IMR-90 (cell line): ENCODE data around the gene ENAH. TPM values are rescaled to one million over a fixed set of nuclear protein-coding genes. Genes with fewer than 3 reads are reported as not detected.

Experiments used
- ATAC-seq: fragments of 200-7000 bp; cut with Tn5 transposase; 2 replicates; pipeline ENCODE4 v1.9.1; 2020; ENCODE audit warnings: low read depth, mild to moderate bottlenecking, moderate library complexity
- BruUV-seq: library from RNA; stranded (reverse); fragments of 400-500 nt; replicated peaks from 2 replicates; lab custom pipeline; 2021; lab: Mats Ljungman, UMichigan
- CTCF ChIA-PET: fragments of 300-600 bp; formaldehyde crosslinking; extraction: SDS; loops from one replicate; lab custom pipeline; 2021; ENCODE audit warnings: antibody characterized with exemption; lab: Yijun Ruan, JAX
- POLR2A ChIA-PET: fragments of 300-600 bp; sonication (Branson Sonifier 250); formaldehyde crosslinking; loops from one replicate; lab custom pipeline; 2022; ENCODE audit warnings: antibody characterized with exemption; ENCODE audit not compliant: unreplicated experiment; lab: Charles Lee
- DNase-seq: peaks from one replicate; pipeline ENCODE4 v3.0.0; 2013
- H2AFZ ChIP-seq: replicated peaks from 2 replicates; pipeline ENCODE3; 2013; ENCODE audit warnings: low read length, mild to moderate bottlenecking; ENCODE audit not compliant: poor library complexity
- H2AK5ac ChIP-seq: 2 replicates; pipeline ENCODE4 v1.6.1; 2013; ENCODE audit warnings: low read depth, low read length, inconsistent platforms
- H2AK9ac ChIP-seq: replicated peaks from 2 replicates; pipeline ENCODE3; 2013; ENCODE audit warnings: mild to moderate bottlenecking, low read depth, low read length, moderate library complexity; ENCODE audit not compliant: poor library complexity
- H2BK120ac ChIP-seq: 2 replicates; pipeline ENCODE4 v1.6.1; 2013; ENCODE audit warnings: low read depth, low read length, inconsistent platforms
- H2BK15ac ChIP-seq: 3 replicates; pipeline ENCODE4 v1.6.1; 2013; ENCODE audit warnings: low read depth, low read length, inconsistent platforms
- H2BK20ac ChIP-seq: 2 replicates; pipeline ENCODE4 v1.6.1; 2013; ENCODE audit warnings: low read depth, mild to moderate bottlenecking, inconsistent platforms, low read length, moderate library complexity
- H2BK5ac ChIP-seq: 2 replicates; pipeline ENCODE4 v1.6.1; 2013; ENCODE audit warnings: mild to moderate bottlenecking, low read depth, low read length, inconsistent platforms; ENCODE audit not compliant: poor library complexity, severe bottlenecking
- H3K14ac ChIP-seq: replicated peaks from 2 replicates; pipeline ENCODE4 v1.6.1; 2013; ENCODE audit warnings: low read depth, low read length, inconsistent platforms
- H3K18ac ChIP-seq: 2 replicates; pipeline ENCODE4 v1.6.1; 2013; ENCODE audit warnings: low read depth, low read length, control low read depth
- H3K23ac ChIP-seq: 2 replicates; pipeline ENCODE4 v1.6.1; 2013; ENCODE audit warnings: low read depth, low read length, inconsistent platforms
- H3K27ac ChIP-seq: 2 replicates; pipeline ENCODE4 v1.5.1; 2013; ENCODE audit warnings: mild to moderate bottlenecking, control low read depth, low read length; ENCODE audit not compliant: insufficient read depth
- H3K27me3 ChIP-seq: 2 replicates; pipeline ENCODE4 v1.6.1; 2013; ENCODE audit warnings: low read length; ENCODE audit not compliant: control insufficient read depth, insufficient read depth
- H3K36me3 ChIP-seq: 2 replicates; pipeline ENCODE4 v1.6.1; 2013; ENCODE audit warnings: low read length, mixed read lengths; ENCODE audit not compliant: control insufficient read depth, insufficient read depth
- H3K4ac ChIP-seq: 2 replicates; pipeline ENCODE4 v1.6.1; 2013; ENCODE audit warnings: low read depth, low read length, inconsistent platforms
- H3K4me1 ChIP-seq: 2 replicates; pipeline ENCODE4 v1.6.1; 2013; ENCODE audit warnings: low read length, mixed read lengths; ENCODE audit not compliant: control insufficient read depth, insufficient read depth
- H3K4me2 ChIP-seq: 2 replicates; pipeline ENCODE4 v1.6.1; 2013; ENCODE audit warnings: low read depth, mild to moderate bottlenecking, control low read depth, low read length, moderate library complexity
- H3K4me3 ChIP-seq: 2 replicates; pipeline ENCODE4 v1.5.1; 2013; ENCODE audit warnings: low read depth, mild to moderate bottlenecking, control low read depth, low read length, moderate library complexity; ENCODE audit not compliant: insufficient read depth
- H3K56ac ChIP-seq: 2 replicates; pipeline ENCODE4 v1.6.1; 2013; ENCODE audit warnings: low read length, inconsistent platforms; ENCODE audit not compliant: insufficient read depth; ENCODE audit errors: extremely low read depth
- H3K79me1 ChIP-seq, 2 experiments: 2 replicates each; pipeline ENCODE4 v1.6.1; 2013; ENCODE audit warnings: low read length in 2 of 2, inconsistent platforms in 1 of 2, low read depth in 1 of 2
- H3K9ac ChIP-seq: 2 replicates; pipeline ENCODE4 v1.6.1; 2013; ENCODE audit warnings: low read depth, low read length, control low read depth
- H3K9me1 ChIP-seq: 2 replicates; pipeline ENCODE4 v1.6.1; 2013; ENCODE audit warnings: low read length, inconsistent platforms; ENCODE audit not compliant: insufficient read depth
- H3K9me3 ChIP-seq: 2 replicates; pipeline ENCODE4 v1.6.1; 2013; ENCODE audit warnings: low read length; ENCODE audit not compliant: control insufficient read depth, insufficient read depth
- H4K20me1 ChIP-seq: 2 replicates; pipeline ENCODE4 v1.6.1; 2013; ENCODE audit warnings: low read length, inconsistent platforms; ENCODE audit not compliant: insufficient read depth
- H4K5ac ChIP-seq: 2 replicates; pipeline ENCODE4 v1.6.1; 2013; ENCODE audit warnings: mild to moderate bottlenecking, low read depth, low read length, control low read depth
- H4K8ac ChIP-seq, 2 experiments: 2 replicates each; pipeline ENCODE4 v1.6.1; 2013; ENCODE audit warnings: low read depth in 2 of 2, low read length in 2 of 2, control low read depth in 1 of 2, inconsistent platforms in 1 of 2
- H4K91ac ChIP-seq: 2 replicates; pipeline ENCODE4 v1.6.1; 2013; ENCODE audit warnings: low read depth, low read length, inconsistent platforms; ENCODE audit not compliant: insufficient read depth
- BHLHE40 ChIP-seq: fragments of 150-350 bp; IDR thresholded peaks from 2 replicates; pipeline ENCODE4 v1.6.1; 2016; ENCODE audit warnings: mild to moderate bottlenecking, low read depth, low read length
- CEBPB ChIP-seq: IDR thresholded peaks from 2 replicates; pipeline ENCODE4 v1.6.1; 2012; ENCODE audit warnings: low read depth, low read length, improper control_type of control experiment
- CHD1 ChIP-seq: IDR thresholded peaks from 2 replicates; pipeline ENCODE4 v1.6.1; 2012; ENCODE audit warnings: low read depth, low read length, improper control_type of control experiment
- CTCF ChIP-seq: conservative IDR thresholded peaks from 2 replicates; pipeline ENCODE4 v1.5.1; 2012; ENCODE audit warnings: mild to moderate bottlenecking, low read depth, low read length, improper control_type of control experiment
- ELK1 ChIP-seq: fragments of 150-350 bp; IDR thresholded peaks from 2 replicates; pipeline ENCODE4 v1.6.1; 2016; ENCODE audit warnings: low read depth, mild to moderate bottlenecking, low read length, moderate library complexity, borderline replicate concordance
- FOS ChIP-seq: fragments of 150-350 bp; IDR thresholded peaks from 2 replicates; pipeline ENCODE4 v1.6.1; 2016; ENCODE audit warnings: low read depth, low read length
- MAFK ChIP-seq: IDR thresholded peaks from 2 replicates; pipeline ENCODE4 v1.6.1; 2012; ENCODE audit warnings: low read depth, low read length, improper control_type of control experiment
- MAZ ChIP-seq: IDR thresholded peaks from 2 replicates; pipeline ENCODE4 v1.6.1; 2012; ENCODE audit warnings: low read depth, mild to moderate bottlenecking, low read length, improper control_type of control experiment, moderate library complexity, borderline replicate concordance
- MXI1 ChIP-seq: IDR thresholded peaks from 2 replicates; pipeline ENCODE4 v1.6.1; 2012; ENCODE audit warnings: low read depth, mild to moderate bottlenecking, low read length, moderate library complexity, borderline replicate concordance
- NFE2L2 ChIP-seq: fragments of 150-350 bp; IDR thresholded peaks from 2 replicates; pipeline ENCODE4 v1.6.1; 2016; ENCODE audit warnings: low read depth, mild to moderate bottlenecking, low read length
- POLR2A ChIP-seq: IDR thresholded peaks from 2 replicates; pipeline ENCODE4 v1.6.1; 2012; ENCODE audit warnings: mild to moderate bottlenecking, low read depth, low read length
- RAD21 ChIP-seq: IDR thresholded peaks from 2 replicates; pipeline ENCODE4 v1.6.1; 2012; ENCODE audit warnings: low read length, improper control_type of control experiment
- RCOR1 ChIP-seq: IDR thresholded peaks from 2 replicates; pipeline ENCODE4 v1.6.1; 2012; ENCODE audit warnings: mild to moderate bottlenecking, low read length, improper control_type of control experiment; ENCODE audit not compliant: insufficient replicate concordance
- RFX5 ChIP-seq: IDR thresholded peaks from 2 replicates; pipeline ENCODE4 v1.8.0; 2012; ENCODE audit warnings: low read depth, mild to moderate bottlenecking, low read length, moderate library complexity
- SMC3 ChIP-seq: fragments of 150-350 bp; IDR thresholded peaks from 2 replicates; pipeline ENCODE4 v1.6.1; 2016; ENCODE audit warnings: low read depth, mild to moderate bottlenecking, antibody characterized with exemption, low read length, moderate library complexity
- USF2 ChIP-seq: fragments of 150-350 bp; IDR thresholded peaks from 2 replicates; pipeline ENCODE4 v1.6.1; 2017; ENCODE audit warnings: mild to moderate bottlenecking, antibody characterized with exemption, low read length, low read depth
- WGBS, 2 experiments: methylation state at CpG; one replicate each; pipeline versions ENCODE4 v1.1.5 to v1.1.7; 2013; ENCODE audit warnings: missing lambda C conversion rate in 2 of 2; ENCODE audit not compliant: insufficient read length in 1 of 2; ENCODE audit errors: extremely low coverage in 2 of 2; 5-methylcytosine and 5-hydroxymethylcytosine counted together
- dilution Hi-C: fragments of 300-500 bp; cut with HindIII; formaldehyde crosslinking; loops from one replicate; pipeline ENCODE4 v1.14.3; 2018; ENCODE audit warnings: low sequenced_read_pairs; ENCODE audit not compliant: unreplicated experiment
- in situ Hi-C: fragments of 300-500 bp; cut with MboI; formaldehyde crosslinking; loops from 3 replicates; pipeline ENCODE4 v1.14.3; 2019; ENCODE audit warnings: low sequenced_read_pairs, inconsistent platforms, mixed read lengths
- intact Hi-C: fragments of 100-400 bp; cut with micrococcal nuclease; formaldehyde crosslinking; loops from 2 replicates; pipeline ENCODE4 v1.10.0; 2022
- polyA plus RNA-seq, 3 experiments: library from polyadenylated mRNA; depleted of rRNA; stranded (reverse); fragments of >200 nt; gene quantifications; 2 replicates each; pipeline ENCODE4 v1.2.3, GENCODE V29; 2012; ENCODE audit warnings: low replicate concordance in 1 of 3
- total RNA-seq: library from RNA; depleted of rRNA; stranded (reverse); fragments of >200 nt; gene quantifications from 2 replicates; pipeline ENCODE4 v1.2.3, GENCODE V29; 2012

Gene ENAH
- total and polyA plus RNA-seq, 2 of the 4 experiments (the other 2 are of a cell fraction) = 61.3 to 86.9 TPM

DNA sequence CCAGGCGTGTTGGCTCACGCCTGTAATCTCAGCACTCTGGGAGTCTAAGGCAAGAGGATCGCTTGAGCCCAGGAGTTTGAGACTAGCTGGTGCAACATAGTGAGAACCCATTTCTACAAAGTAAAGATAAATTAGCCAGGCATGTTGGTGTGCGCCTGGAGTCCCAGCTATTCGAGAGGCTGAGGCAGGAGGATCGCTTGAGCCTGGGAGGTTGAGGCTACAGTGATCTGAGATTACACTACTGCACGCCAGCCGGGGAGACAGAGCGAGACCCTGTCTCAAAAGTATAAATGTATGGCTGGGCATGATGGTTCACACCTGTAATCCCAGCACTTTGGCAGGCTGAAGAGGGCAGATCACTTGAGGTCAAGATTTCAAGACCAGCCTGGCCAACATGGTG is 173.6 kb downstream of the ENAH start:
- ATAC-seq = no peak
- H3K79me1 ChIP-seq = no peaks in the 10 kb centered on the region; a peak in 1 of 4 replicates
- no peak overlapping the region for H3K4me2 ChIP-seq
- no peaks in the 10 kb centered on the region for H3K36me3 ChIP-seq
- H2AFZ ChIP-seq = no peak overlapping the region
- no peak overlapping the region for H3K18ac ChIP-seq
- H3K27ac ChIP-seq = no peak overlapping the region
- intact Hi-C loops = no loop called here
- H3K9me3 ChIP-seq = 0 out of 2 replicates have a peak, but pooled peaks cover 2% of the 10 kb centered on the region
- peaks cover 12% of the 10 kb centered on the region for H3K9me1 ChIP-seq
- H3K23ac ChIP-seq = no peak overlapping the region
- WGBS, 2 experiments = 90% methylated on average over 4 of the region's 9 CpGs; no CpG with 5 or more reads in 1 of the 2 experiments
- ChIA-PET POLR2A (no interaction called here), CTCF (interaction anchor here (1.0 kb wide), 1 partner anchor 355 kb away, joined by 3 read pairs; no protein-coding TSS in a partner anchor)
- H4K5ac ChIP-seq = no peak overlapping the region
- H3K14ac ChIP-seq = no peak overlapping the region
- dilution Hi-C loops = no loop called here
- in situ Hi-C loops = loop anchor here (5.0 to 10.0 kb wide), 3 partner anchors 298 to 503 kb away; partner anchors contain the start of gene SRP9
- TF ChIP-seq ELK1 = no peak
- TF ChIP-seq MAZ = no peak
- TF ChIP-seq CHD1 = no peak
- TF ChIP-seq CEBPB = no peak
- TF ChIP-seq FOS = no peak
- no peak for TF ChIP-seq MXI1
- TF ChIP-seq RAD21 = no peak
- TF ChIP-seq MAFK = no peak
- TF ChIP-seq USF2 = no peak
- no peak for TF ChIP-seq BHLHE40
- no peak for TF ChIP-seq RCOR1
- no peak for TF ChIP-seq RFX5
- no peak for TF ChIP-seq CTCF
- no peak for TF ChIP-seq NFE2L2
- TF ChIP-seq POLR2A = no peak
- no peak for TF ChIP-seq SMC3
- H2BK20ac ChIP-seq = no peak overlapping the region
- H3K27me3 ChIP-seq = no peaks in the 10 kb centered on the region
- no peak overlapping the region for H4K91ac ChIP-seq
- no peaks in the 10 kb centered on the region for H4K20me1 ChIP-seq
- no peak overlapping the region for H2BK5ac ChIP-seq
- no TSS peak for BruUV-seq
- no peak overlapping the region for H3K56ac ChIP-seq
- no peak overlapping the region for H2AK9ac ChIP-seq
- H2BK120ac ChIP-seq = no peak overlapping the region
- no peak overlapping the region for H2AK5ac ChIP-seq
- no peak overlapping the region for H3K9ac ChIP-seq
- no peak overlapping the region for H3K4ac ChIP-seq
- peaks cover 6% of the 10 kb centered on the region for H3K4me1 ChIP-seq
- no peak for DNase-seq
- H4K8ac ChIP-seq = no peak overlapping the region
- no peak overlapping the region for H3K4me3 ChIP-seq
- no peak overlapping the region for H2BK15ac ChIP-seq
